ENCODE data around the gene TRIM47. TPM values are rescaled to one million over a fixed set of nuclear protein-coding genes. Genes with fewer than 3 reads are reported as not detected.

Gene TRIM47
- total and polyA plus RNA-seq, 8 donors: 3.5 to 40.4 (median 18.1) TPM

DNA sequence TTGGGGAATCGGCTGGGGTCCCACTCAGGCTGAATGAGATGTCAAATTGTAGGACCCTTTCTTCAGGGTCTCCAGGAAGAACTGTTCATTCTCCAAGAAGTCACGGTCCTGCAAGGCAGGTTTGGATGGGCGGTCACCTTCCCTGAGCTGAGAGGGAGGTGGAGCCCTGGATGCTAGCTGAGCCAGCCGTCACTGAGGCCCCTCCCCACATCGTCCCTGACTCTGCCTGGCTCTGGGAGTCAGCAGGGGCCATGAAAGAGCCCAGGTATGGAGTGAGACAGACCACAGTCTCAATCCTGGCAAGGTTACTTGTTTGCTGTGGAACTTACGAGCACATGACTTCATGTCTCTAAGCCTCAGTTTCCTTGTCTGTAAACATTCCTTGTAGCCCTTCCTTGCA, 32.3 kb upstream of the TRIM47 start:
- intact Hi-C loops (cut with DNase I; ENCODE audit: low total_unique reads): no loop called here
- peak; percentile 68 to 76 for DNase-seq
- TF ChIP-seq POLR2AphosphoS5 (IDR thresholded peaks at IDR 0.05) (no peak), POLR2A (IDR thresholded peaks at IDR 0.05) (no peak), EP300 (IDR thresholded peaks at IDR 0.05) (no peak)
- TF ChIP-seq, protein P1, sequence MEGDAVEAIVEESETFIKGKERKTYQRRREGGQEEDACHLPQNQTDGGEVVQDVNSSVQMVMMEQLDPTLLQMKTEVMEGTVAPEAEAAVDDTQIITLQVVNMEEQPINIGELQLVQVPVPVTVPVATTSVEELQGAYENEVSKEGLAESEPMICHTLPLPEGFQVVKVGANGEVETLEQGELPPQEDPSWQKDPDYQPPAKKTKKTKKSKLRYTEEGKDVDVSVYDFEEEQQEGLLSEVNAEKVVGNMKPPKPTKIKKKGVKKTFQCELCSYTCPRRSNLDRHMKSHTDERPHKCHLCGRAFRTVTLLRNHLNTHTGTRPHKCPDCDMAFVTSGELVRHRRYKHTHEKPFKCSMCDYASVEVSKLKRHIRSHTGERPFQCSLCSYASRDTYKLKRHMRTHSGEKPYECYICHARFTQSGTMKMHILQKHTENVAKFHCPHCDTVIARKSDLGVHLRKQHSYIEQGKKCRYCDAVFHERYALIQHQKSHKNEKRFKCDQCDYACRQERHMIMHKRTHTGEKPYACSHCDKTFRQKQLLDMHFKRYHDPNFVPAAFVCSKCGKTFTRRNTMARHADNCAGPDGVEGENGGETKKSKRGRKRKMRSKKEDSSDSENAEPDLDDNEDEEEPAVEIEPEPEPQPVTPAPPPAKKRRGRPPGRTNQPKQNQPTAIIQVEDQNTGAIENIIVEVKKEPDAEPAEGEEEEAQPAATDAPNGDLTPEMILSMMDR (IDR thresholded peaks at IDR 0.05): no peak
- H3K36me3 ChIP-seq: peaks cover 0 to 37% (median 23%) of the 10 kb centered on the region in 4 donors
- H3K27ac ChIP-seq: peak overlapping the region in 2 of 5 donors; percentile 22 to 27
- 30 to 57% (median 40%) methylated on average over 5 to 6 of the region's 6 CpGs for WGBS, 5 donors
- H3K27me3 ChIP-seq: no peaks in the 10 kb centered on the region
- peaks cover 6 to 27% (median 17%) of the 10 kb centered on the region in 4 donors for H3K4me1 ChIP-seq
- H3K4me3 ChIP-seq: no peak overlapping the region
- H3K9me3 ChIP-seq: no peaks in the 10 kb centered on the region

DNA sequence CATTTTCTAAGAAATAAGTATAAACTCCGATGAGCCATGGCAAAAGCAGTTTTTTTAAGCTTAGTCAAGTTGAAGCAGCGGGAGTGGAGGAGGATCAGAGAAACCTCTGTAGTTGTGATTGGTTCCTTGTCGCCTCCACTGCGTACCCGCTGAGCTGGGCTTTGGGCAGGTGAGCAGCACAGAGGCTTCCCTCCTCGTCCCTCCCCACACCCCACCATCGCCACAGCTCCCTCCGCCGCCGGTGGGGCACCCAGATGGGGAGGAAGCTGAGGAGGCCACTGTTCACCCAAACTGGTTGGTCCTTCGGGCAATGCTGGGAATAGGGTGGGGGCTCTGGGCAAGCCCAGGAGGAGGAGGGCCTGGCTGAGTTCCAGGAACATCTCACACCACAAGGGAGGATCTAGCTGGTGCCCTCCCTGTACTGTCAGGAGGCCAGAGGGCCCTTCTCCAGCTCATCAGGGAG, 31.5 kb upstream of the TRIM47 start:
- no peak for DNase-seq
- H3K4me3 ChIP-seq: no peak overlapping the region
- 52 to 73% (median 68%) methylated on average over 10 to 11 of the region's 11 CpGs for WGBS, 5 donors
- H3K27me3 ChIP-seq: no peaks in the 10 kb centered on the region
- H3K36me3 ChIP-seq: peaks cover 0 to 33% (median 20%) of the 10 kb centered on the region in 4 donors
- H3K4me1 ChIP-seq: peaks cover 11 to 35% (median 24%) of the 10 kb centered on the region in 4 donors
- H3K9me3 ChIP-seq: no peaks in the 10 kb centered on the region
- intact Hi-C loops (cut with DNase I; ENCODE audit: low total_unique reads): loop anchor here (5.0 kb wide), 1 partner anchor 92 kb away; the partner anchor contains the start of gene CDK3
- no peak overlapping the region for H3K27ac ChIP-seq
- TF ChIP-seq EP300 (IDR thresholded peaks at IDR 0.05): no peak
- TF ChIP-seq, protein P1 (IDR thresholded peaks at IDR 0.05): no peak
- TF ChIP-seq POLR2AphosphoS5 (IDR thresholded peaks at IDR 0.05): no peak
- no peak for TF ChIP-seq POLR2A (IDR thresholded peaks at IDR 0.05)

DNA sequence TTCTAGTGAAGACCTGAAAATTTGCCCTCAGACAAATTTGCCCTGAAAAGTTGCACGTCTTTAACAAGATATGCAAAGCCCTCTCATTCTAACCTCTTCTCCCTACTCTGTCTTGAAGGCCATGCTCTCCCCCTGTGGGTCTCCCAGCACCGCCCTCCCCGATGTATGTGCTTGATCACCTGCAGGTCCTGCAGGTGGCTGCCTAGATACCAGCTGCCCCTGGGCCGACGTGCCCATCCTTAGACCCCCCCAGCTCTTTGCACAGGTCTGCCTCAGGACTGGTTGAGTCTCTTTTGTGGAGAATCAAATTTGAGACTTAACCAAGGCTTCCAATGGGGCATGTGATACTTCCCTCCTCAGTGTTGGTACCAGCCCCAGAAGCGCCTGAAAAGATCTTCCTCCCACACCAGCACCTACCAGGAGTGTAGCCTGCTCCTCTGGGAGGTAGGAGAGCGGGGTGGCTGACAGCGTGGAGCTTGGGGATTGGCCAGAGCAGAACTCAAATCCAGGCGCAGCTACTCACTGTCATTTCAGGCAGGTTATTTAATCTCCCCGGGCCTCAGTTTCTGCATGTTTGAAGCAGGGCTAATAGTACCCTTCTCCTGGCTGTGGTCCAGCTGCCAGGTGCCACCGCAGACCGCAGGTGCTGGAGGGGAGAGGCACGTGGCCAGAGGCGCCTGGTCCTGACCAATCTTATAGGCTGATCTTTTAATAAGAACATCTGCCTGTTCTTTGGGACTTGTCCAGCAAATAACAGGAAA, 30.9 kb upstream of the TRIM47 start:
- Histone ChIP-seq H3K36me3 (peaks cover 0 to 27% (median 14%) of the 10 kb centered on the region in 4 donors), H3K9me3 (no peaks in the 10 kb centered on the region), H3K27ac (no peak overlapping the region), H3K4me3 (no peak overlapping the region), H3K27me3 (no peaks in the 10 kb centered on the region), H3K4me1 (peaks cover 11 to 36% (median 26%) of the 10 kb centered on the region in 4 donors)
- no peak for TF ChIP-seq EP300 (IDR thresholded peaks at IDR 0.05)
- TF ChIP-seq, protein P1 (IDR thresholded peaks at IDR 0.05): no peak
- no peak for TF ChIP-seq POLR2AphosphoS5 (IDR thresholded peaks at IDR 0.05)
- no peak for TF ChIP-seq POLR2A (IDR thresholded peaks at IDR 0.05)
- intact Hi-C loops (cut with DNase I; ENCODE audit: low total_unique reads): loop anchor here (5.0 kb wide), 1 partner anchor 93 kb away; the partner anchor contains the start of gene CDK3
- peak in 1 of 2 donors; percentile 53 for DNase-seq
- 64 to 82% (median 75%) methylated on average over 14 of the region's 14 CpGs for WGBS, 5 donors

DNA sequence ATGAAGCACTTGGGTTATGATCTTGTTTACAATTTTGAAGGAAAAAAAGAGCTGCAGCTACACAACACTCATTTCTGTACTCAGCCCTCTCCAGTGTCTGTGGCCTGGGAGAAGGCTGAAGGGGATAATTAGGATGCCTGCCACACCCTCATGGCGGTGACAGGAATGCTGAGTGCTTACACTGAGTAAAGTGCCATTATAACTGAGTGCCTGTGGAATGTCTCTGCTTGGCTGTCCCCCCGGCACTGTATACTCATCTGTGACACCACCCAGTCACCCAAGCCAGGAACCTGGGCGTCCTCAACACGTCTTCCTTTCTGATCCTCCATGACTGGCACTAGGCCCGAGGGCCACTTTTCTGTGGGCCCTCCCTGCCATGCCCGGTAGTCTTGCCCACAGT, 29.8 kb upstream of the TRIM47 start:
- Histone ChIP-seq H3K9me3 (no peaks in the 10 kb centered on the region), H3K27ac (no peak overlapping the region), H3K4me1 (peaks cover 19 to 46% (median 37%) of the 10 kb centered on the region in 4 donors), H3K36me3 (peaks cover under 1 to 17% (median 7%) of the 10 kb centered on the region in 4 donors), H3K4me3 (no peak overlapping the region), H3K27me3 (no peaks in the 10 kb centered on the region)
- 66 to 89% (median 71%) methylated on average over 6 of the region's 6 CpGs for WGBS, 5 donors
- intact Hi-C loops (cut with DNase I; ENCODE audit: low total_unique reads): loop anchor here (5.0 kb wide), 1 partner anchor 94 kb away; the partner anchor contains the start of gene CDK3
- no peak for TF ChIP-seq EP300 (IDR thresholded peaks at IDR 0.05)
- TF ChIP-seq, protein P1 (IDR thresholded peaks at IDR 0.05): no peak
- TF ChIP-seq POLR2A (IDR thresholded peaks at IDR 0.05): no peak
- TF ChIP-seq POLR2AphosphoS5 (IDR thresholded peaks at IDR 0.05): no peak
- no peak for DNase-seq

Data from stomach (tissue), 9 donors.